ENCODE data around the gene THSD4. TPM values are rescaled to one million over a fixed set of nuclear protein-coding genes. Genes with fewer than 3 reads are reported as not detected.
"Not testable (repeated sequence)": the region's sequence is repeated elsewhere in the genome, so short reads cannot be mapped to it uniquely, and the experiment has no call there.

Gene THSD4
- total RNA-seq, 1 donor: 50.9 TPM

DNA sequence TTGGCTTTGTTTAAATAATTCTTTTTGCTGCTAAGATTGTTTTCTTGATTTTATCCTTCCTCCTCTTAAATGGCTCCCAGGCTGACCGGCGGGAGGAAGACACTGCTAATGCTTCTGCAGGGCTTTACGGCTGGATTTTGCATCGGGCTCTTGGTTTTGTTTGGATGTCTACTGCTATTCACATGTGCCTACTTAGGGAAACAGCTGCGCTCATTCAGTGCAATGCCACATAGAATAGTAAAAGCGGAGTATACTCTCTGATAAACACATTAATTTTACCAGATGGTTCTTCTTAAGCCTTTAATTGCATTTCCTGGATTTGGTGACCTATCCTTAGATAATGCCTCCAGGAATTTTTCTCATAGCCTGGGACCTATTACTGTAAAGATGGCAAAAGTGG, 146.6 kb downstream of the THSD4 start:
- DNase-seq (ENCODE audit: low read depth): no peak
- H3K4me3 ChIP-seq (ENCODE audit: low read depth, low read length): no peak overlapping the region
- TF ChIP-seq, protein P1, sequence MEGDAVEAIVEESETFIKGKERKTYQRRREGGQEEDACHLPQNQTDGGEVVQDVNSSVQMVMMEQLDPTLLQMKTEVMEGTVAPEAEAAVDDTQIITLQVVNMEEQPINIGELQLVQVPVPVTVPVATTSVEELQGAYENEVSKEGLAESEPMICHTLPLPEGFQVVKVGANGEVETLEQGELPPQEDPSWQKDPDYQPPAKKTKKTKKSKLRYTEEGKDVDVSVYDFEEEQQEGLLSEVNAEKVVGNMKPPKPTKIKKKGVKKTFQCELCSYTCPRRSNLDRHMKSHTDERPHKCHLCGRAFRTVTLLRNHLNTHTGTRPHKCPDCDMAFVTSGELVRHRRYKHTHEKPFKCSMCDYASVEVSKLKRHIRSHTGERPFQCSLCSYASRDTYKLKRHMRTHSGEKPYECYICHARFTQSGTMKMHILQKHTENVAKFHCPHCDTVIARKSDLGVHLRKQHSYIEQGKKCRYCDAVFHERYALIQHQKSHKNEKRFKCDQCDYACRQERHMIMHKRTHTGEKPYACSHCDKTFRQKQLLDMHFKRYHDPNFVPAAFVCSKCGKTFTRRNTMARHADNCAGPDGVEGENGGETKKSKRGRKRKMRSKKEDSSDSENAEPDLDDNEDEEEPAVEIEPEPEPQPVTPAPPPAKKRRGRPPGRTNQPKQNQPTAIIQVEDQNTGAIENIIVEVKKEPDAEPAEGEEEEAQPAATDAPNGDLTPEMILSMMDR (IDR thresholded peaks at IDR 0.05; ENCODE audit: insufficient read depth, low read length): no peak

DNA sequence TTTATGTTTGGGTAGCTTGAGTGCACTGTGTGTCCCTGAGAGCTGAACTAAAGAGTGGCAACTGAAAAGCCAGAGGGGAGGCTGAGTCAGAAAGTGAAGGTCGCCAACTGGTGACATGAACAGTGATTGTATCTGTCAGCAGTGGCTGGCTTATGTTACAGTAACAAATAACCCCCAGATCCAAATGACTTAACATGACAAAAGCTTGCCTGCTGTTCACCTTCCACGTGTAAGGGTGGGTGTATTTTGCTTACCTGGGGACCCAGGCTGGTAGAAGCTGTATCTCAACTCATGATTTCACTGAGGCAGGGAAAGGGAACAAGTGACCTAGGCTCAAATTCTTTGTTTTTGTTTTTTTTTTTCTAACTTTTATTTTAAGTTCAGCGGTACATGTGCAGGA, 147.3 kb downstream of the THSD4 start:
- DNase-seq (ENCODE audit: low read depth): no peak
- H3K4me3 ChIP-seq (ENCODE audit: low read depth, low read length): no peak overlapping the region
- TF ChIP-seq, protein P1 (IDR thresholded peaks at IDR 0.05; ENCODE audit: insufficient read depth, low read length): no peak

DNA sequence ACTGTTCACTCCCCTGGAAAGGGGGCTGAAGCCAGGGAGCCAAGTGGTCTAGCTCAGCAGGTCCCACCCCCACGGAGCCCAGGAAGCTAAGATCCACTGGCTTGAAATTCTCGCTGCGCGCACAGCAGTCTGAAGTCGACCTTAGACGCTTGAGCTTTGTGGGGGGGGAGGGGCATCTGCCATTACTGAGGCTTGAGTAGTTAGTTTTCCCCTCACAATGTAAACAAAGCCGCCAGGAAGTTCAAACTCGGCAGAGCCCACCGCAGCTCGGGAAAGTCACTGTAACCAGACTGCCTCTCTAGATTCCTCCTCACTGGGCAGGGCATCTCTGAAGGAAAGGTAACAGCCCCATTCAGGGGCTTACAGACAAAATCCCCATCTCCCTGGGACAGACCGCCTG, 150.3 kb downstream of the THSD4 start:
- DNase-seq (ENCODE audit: low read depth); H3K4me3 ChIP-seq (ENCODE audit: low read depth, low read length): not testable (repeated sequence)

DNA sequence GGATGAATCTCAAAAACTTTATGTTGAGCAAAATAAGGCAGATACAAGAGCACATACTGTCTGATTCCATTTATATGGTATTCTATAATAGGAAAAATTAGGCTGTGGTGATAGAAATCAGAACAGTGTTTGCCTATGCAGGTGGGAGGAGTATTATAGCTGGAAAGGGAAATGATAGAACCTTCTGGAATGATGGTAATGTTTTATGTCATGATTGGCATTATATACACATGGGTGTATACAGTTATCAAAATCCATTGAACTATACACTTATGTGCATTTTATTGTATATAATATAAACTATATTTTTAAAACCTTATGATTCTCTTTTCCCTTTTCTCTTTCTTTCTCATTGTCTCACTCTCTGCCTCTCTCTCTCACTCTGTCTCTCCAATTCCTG, 156.1 kb downstream of the THSD4 start:
- DNase-seq (ENCODE audit: low read depth): no peak
- no peak overlapping the region for H3K4me3 ChIP-seq (ENCODE audit: low read depth, low read length)

DNA sequence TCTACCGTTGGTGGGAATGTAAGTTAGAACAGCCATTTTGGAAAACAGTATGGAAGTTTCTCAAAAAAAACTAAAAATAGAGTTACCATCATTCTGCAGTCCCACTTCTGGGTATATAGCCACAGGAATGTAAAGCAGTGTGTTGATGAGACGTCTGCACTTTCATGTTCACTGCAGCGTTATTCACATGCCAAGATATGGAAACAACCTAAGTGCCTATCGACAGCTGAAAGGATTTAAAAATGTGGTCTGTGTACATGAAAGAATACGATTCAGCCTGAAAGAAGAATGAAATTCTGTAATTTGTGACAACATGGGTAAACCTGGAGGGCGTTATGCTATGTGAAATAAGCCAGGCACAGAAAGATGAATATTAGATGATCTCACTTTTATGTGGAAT, 157.7 kb downstream of the THSD4 start:
- DNase-seq (ENCODE audit: low read depth): peak; percentile 54
- no peak overlapping the region for H3K4me3 ChIP-seq (ENCODE audit: low read depth, low read length)
- TF ChIP-seq, protein P1 (IDR thresholded peaks at IDR 0.05; ENCODE audit: insufficient read depth, low read length): no peak

More for the DNA sequence above, 156.1 kb downstream of the THSD4 start:
- TF ChIP-seq, protein P1 (IDR thresholded peaks at IDR 0.05; ENCODE audit: insufficient read depth, low read length): no peak

DNA sequence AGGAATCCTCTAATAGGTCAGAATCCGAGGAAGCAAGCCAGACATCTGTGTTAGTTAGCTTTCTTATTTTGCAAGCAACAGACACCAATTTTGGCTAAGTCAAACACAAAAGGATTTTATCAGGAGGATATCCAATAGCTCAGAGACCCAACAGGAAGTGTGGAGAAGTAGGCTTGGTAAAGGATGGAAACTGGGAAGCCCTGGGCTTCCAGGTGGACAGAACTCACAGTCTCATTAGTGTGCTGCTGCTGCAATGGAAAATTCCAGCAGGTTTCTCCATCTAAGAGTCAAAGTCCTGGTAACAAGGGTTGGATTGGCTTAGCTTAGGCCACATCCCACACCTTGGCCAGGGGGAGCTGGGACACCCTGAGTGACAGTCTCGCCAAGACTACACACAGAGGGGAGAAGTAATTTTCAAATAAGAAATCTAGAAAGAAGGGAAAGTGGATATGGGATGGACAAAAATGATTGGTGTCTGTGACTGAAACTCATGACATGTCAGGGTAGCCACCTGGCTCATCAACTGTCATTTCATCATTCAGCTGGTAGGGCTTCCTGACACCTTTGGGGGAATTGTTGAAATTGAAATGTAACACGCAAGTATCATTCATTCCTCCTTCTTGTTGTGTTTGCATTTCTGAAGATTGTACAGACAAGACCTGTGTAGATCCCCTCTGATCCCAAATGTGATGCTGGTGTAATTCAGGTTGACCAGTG, 158.6 kb downstream of the THSD4 start:
- H3K4me3 ChIP-seq (ENCODE audit: low read depth, low read length): no peak overlapping the region
- peak; percentile 63 for DNase-seq (ENCODE audit: low read depth)
- TF ChIP-seq, protein P1 (IDR thresholded peaks at IDR 0.05; ENCODE audit: insufficient read depth, low read length): no peak

DNA sequence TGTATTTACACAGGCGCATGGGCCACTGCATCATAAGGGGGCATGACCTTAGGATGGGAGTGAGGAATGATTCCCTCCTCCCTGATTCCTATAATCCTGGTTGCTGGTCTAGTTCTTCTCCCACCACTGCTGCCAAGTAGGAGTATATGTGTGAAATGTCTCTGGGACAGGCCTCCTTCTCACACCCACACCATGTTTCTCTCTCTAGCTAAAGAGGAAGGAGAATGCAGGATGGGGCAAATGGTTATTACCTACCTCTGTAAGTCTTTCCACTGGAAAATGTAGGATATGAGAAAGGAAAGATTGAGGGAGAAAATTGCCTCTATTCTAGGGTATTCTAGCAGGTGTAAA, 159.2 kb downstream of the THSD4 start:
- no peak for DNase-seq (ENCODE audit: low read depth)
- TF ChIP-seq, protein P1 (IDR thresholded peaks at IDR 0.05; ENCODE audit: insufficient read depth, low read length): no peak
- no peak overlapping the region for H3K4me3 ChIP-seq (ENCODE audit: low read depth, low read length)

Measured in fibroblast of the aortic adventitia (primary cell).